K562 treated with DMSO at 1 percent for 12 hours (cell line): ENCODE data around the gene IL17RB. TPM values are rescaled to one million over a fixed set of nuclear protein-coding genes. Genes with fewer than 3 reads are reported as not detected.

Experiments
- total RNA-seq: library from RNA; unstranded; fragments of 300-600 nt; gene quantifications from 2 replicates; pipeline ENCODE4 v1.2.3, GENCODE V29; 2022; ENCODE audit not compliant: insufficient read depth

IL17RB gene
- 1.0 TPM in 1 of 2 replicates, not detected in the other for total RNA-seq

DNA sequence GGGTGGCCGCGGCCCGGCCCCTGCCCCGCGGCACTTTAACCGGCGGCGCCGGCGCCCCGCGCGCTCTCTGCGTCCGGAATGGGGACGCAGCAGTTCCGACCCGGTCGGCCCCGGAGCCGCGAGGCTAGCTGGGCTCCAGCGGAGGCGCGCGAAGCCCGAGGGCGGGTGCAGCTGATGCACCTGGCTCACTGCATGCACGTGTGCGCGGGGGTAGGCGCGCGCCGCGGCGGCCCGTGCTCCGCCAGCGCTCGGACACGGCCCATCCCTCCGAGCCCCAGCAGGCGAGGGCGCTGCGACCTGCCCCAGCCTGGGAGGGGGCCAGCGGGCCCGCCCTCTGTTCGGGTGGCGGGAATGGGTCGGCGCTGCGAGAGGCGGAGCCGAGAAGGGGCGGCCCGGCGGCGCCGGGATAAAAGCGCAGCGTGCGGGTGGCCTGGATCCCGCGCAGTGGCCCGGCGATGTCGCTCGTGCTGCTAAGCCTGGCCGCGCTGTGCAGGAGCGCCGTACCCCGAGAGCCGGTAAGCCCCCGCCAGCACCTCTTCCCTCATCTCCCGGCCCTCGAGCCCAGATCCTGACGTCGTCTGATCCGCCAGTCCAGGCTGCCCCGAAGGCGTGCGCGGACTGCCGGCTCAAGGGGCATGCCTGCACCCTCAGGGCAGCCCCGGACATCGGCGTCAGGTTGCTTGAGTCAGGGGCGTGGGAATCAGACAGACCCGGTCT, at the start of gene IL17RB, which contains the start of gene CHDH:
IL17RB (plus strand) TSS at position 435 of the 717 bp plus-strand sequence; CDS start at position 456, 21 bp downstream.
CHDH (minus strand) TSS at position 286 of the 717 bp plus-strand sequence. CDS start 22,411 bp downstream, outside the sequence.

GRCh38 chr3:53881691-53882593, 35.6 kb downstream of the IL17RB start, which contains the start of gene ACTR8:
ACTR8 (minus strand) TSS chr3:53882152; CDS start chr3:53882101, 51 bp downstream.

GRCh38 chr3:53891497-53892285, 45.3 kb downstream of the IL17RB start, which contains the start of gene SELENOK:
SELENOK (minus strand) TSS chr3:53891859.

Other genes with a start within 250 kb of the IL17RB start
- 0.58 and 1.8 TPM in 2 replicates for gene CHDH, start 149 bp upstream of the IL17RB start, total RNA-seq
- 3.9 and 10.3 TPM in 2 replicates for gene ACTR8, start 35.6 kb downstream of the IL17RB start, total RNA-seq
- 44.3 and 47.9 TPM in 2 replicates for gene SELENOK, start 45.3 kb downstream of the IL17RB start, total RNA-seq